Panc1 (cell line): ENCODE results near the gene EIF4EBP2.

ENCODE experiments used
- POLR2AphosphoS5 ChIP-seq: IDR thresholded peaks from 2 replicates; pipeline ENCODE4 v1.6.1; 2012; ENCODE audit warnings: mild to moderate bottlenecking, low read depth, low read length, moderate library complexity
- SIN3A ChIP-seq: IDR thresholded peaks from 2 replicates; pipeline ENCODE4 v1.6.1; 2012; ENCODE audit warnings: low read depth, mild to moderate bottlenecking, low read length, moderate library complexity, borderline replicate concordance; ENCODE audit not compliant: insufficient read depth
- TCF7L2 ChIP-seq: IDR thresholded peaks from 2 replicates; pipeline ENCODE4 v1.6.1; 2011; ENCODE audit warnings: mild to moderate bottlenecking, low read depth, low read length, inconsistent platforms
- TF ChIP-seq, protein P1 (sequence below): fragments of 450-650 bp; IDR thresholded peaks from 2 replicates; pipeline ENCODE4 v1.5.1; 2017; ENCODE audit warnings: mild to moderate bottlenecking

DNA sequence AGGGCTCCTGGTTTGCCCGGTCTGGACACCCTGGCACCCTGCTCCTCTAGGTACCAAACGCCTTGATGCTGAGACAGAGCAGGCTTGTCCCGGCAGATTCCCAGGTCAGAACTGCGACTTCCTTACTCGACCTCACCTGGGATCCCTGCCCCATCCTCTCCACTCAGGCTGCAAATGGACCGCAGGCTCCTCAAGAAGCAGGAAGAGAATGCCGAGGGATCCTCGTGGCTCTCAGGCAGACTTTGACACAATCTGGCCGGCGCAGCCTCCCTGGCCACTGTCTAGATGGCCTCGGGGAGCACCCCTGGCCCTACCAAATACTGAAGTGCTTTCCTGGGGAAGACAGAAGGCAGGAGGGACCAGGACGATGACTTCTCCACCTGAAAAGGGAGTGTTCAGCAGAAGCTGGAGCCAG is 38.0 kb downstream of the EIF4EBP2 start:
- TF ChIP-seq, protein P1, sequence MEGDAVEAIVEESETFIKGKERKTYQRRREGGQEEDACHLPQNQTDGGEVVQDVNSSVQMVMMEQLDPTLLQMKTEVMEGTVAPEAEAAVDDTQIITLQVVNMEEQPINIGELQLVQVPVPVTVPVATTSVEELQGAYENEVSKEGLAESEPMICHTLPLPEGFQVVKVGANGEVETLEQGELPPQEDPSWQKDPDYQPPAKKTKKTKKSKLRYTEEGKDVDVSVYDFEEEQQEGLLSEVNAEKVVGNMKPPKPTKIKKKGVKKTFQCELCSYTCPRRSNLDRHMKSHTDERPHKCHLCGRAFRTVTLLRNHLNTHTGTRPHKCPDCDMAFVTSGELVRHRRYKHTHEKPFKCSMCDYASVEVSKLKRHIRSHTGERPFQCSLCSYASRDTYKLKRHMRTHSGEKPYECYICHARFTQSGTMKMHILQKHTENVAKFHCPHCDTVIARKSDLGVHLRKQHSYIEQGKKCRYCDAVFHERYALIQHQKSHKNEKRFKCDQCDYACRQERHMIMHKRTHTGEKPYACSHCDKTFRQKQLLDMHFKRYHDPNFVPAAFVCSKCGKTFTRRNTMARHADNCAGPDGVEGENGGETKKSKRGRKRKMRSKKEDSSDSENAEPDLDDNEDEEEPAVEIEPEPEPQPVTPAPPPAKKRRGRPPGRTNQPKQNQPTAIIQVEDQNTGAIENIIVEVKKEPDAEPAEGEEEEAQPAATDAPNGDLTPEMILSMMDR = no peak
- TF ChIP-seq POLR2AphosphoS5 = no peak
- TF ChIP-seq TCF7L2 = no peak
- no peak for TF ChIP-seq SIN3A
